GM23338 (cell line): ENCODE measurements around the gene ZNFX1.

ENCODE experiments used
- CREB1 ChIP-seq: fragments of 250-450 bp; sonication (Bioruptor Pico); IDR thresholded peaks from 2 replicates; pipeline ENCODE4 v1.5.0; 2020; ENCODE audit warnings: low read depth, mild to moderate bottlenecking, moderate library complexity
- EZH2phosphoT487 ChIP-seq: fragments of 200-600 bp; sonication (generic); IDR thresholded peaks from one replicate; pipeline ENCODE4 v1.8.1; 2018; ENCODE audit warnings: antibody characterized with exemption; ENCODE audit not compliant: unreplicated experiment

GRCh38 chr20:49284818-49285217 lies 7.0 kb upstream of the ZNFX1 start:
- TF ChIP-seq EZH2phosphoT487: no peak
- TF ChIP-seq CREB1 (CRISPR knock-in tag): no peak
